SK-N-SH (cell line): ENCODE results near the gene ABCC5.

Source experiments
- CHD2 ChIP-seq: fragments of 150-350 bp; IDR thresholded peaks from 2 replicates; pipeline ENCODE4 v1.6.1; 2018; ENCODE audit warnings: low read length; ENCODE audit not compliant: partially characterized antibody
- ELF1 ChIP-seq: IDR thresholded peaks from 2 replicates; pipeline ENCODE4 v1.4.0; 2012
- EP300 ChIP-seq, 2 experiments: IDR thresholded peaks; 2 replicates each; pipeline versions ENCODE4 v1.4.0 to v1.6.1; 2012; ENCODE audit warnings: borderline replicate concordance in 1 of 2, low read depth in 1 of 2, low read length in 1 of 2
- GABPA ChIP-seq: IDR thresholded peaks from 2 replicates; pipeline ENCODE4 v1.4.0; 2012; ENCODE audit warnings: low read depth, mild to moderate bottlenecking
- GATA2 ChIP-seq: sonication (generic); formaldehyde crosslinking; IDR thresholded peaks from 2 replicates; pipeline ENCODE4 v1.5.0; 2020; ENCODE audit warnings: mild to moderate bottlenecking, missing genetic modification reagents
- MAX ChIP-seq: IDR thresholded peaks from 2 replicates; pipeline ENCODE4 v1.4.0; 2012; ENCODE audit warnings: low read depth
- MXI1 ChIP-seq: IDR thresholded peaks from 2 replicates; pipeline ENCODE4 v1.6.1; 2012; ENCODE audit warnings: mild to moderate bottlenecking, low read depth, low read length, improper control_type of control experiment
- RFX5 ChIP-seq: IDR thresholded peaks from 2 replicates; pipeline ENCODE4 v1.6.1; 2012; ENCODE audit warnings: mild to moderate bottlenecking, improper control_type of control experiment, low read length
- YY1 ChIP-seq: IDR thresholded peaks from 2 replicates; pipeline ENCODE4 v1.4.0; 2012; ENCODE audit warnings: low read depth, mild to moderate bottlenecking
- TF ChIP-seq, protein P1 (sequence below): fragments of 200-600 bp; sonication (generic); IDR thresholded peaks from 2 replicates; pipeline ENCODE4 v1.6.1; 2017; ENCODE audit warnings: antibody characterized with exemption, mild to moderate bottlenecking, moderate library complexity

- TF ChIP-seq, protein P1, sequence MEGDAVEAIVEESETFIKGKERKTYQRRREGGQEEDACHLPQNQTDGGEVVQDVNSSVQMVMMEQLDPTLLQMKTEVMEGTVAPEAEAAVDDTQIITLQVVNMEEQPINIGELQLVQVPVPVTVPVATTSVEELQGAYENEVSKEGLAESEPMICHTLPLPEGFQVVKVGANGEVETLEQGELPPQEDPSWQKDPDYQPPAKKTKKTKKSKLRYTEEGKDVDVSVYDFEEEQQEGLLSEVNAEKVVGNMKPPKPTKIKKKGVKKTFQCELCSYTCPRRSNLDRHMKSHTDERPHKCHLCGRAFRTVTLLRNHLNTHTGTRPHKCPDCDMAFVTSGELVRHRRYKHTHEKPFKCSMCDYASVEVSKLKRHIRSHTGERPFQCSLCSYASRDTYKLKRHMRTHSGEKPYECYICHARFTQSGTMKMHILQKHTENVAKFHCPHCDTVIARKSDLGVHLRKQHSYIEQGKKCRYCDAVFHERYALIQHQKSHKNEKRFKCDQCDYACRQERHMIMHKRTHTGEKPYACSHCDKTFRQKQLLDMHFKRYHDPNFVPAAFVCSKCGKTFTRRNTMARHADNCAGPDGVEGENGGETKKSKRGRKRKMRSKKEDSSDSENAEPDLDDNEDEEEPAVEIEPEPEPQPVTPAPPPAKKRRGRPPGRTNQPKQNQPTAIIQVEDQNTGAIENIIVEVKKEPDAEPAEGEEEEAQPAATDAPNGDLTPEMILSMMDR = no peak
- TF ChIP-seq MAX (0 out of 2 replicates have a peak, but pooled peaks have one; percentile 23), ELF1 (no peak), MXI1 (no peak), GABPA (no peak), RFX5 (no peak), GATA2 (CRISPR knock-in tag) (no peak), EP300 (IDR thresholded peaks at IDR 0.05; ENCODE audit: borderline replicate concordance in 1 of 2, low read depth in 1 of 2, low read length in 1 of 2) (no peak), YY1 (no peak), CHD2 (no peak)
Observed at GRCh38 chr3:183884097-183884426, 133.6 kb downstream of the ABCC5 start.
